GM12872 (cell line): Measurements from ENCODE around the gene ZNF302.

ENCODE experiments used
- CTCF ChIP-seq: IDR thresholded peaks from 3 replicates; pipeline ENCODE4 v1.5.1; 2011; ENCODE audit warnings: low read depth, mild to moderate bottlenecking, low read length, moderate library complexity; ENCODE audit not compliant: insufficient read depth

ZNF302 gene

GRCh38 chr19:34651747-34652146 lies 25.7 kb upstream of the ZNF302 start:
- TF ChIP-seq CTCF = no peak

GRCh38 chr19:34654796-34655195 lies 22.7 kb upstream of the ZNF302 start:
- no peak for TF ChIP-seq CTCF

- TF ChIP-seq CTCF = no peak
Measured at GRCh38 chr19:34655651-34656050, 21.8 kb upstream of the ZNF302 start.

GRCh38 chr19:34661357-34661756 lies 16.1 kb upstream of the ZNF302 start:
- TF ChIP-seq CTCF = no peak

GRCh38 chr19:34662919-34663318 lies 14.6 kb upstream of the ZNF302 start:
- TF ChIP-seq CTCF = peak; percentile 55

- TF ChIP-seq CTCF = no peak
Measured at GRCh38 chr19:34664168-34664567, 13.3 kb upstream of the ZNF302 start.

GRCh38 chr19:34664870-34665269 lies 12.6 kb upstream of the ZNF302 start:
- TF ChIP-seq CTCF = no peak
